Articular chondrocyte of knee joint (primary cell): Measurements from ENCODE around the gene NDC1. TPM values are rescaled to one million over a fixed set of nuclear protein-coding genes. Genes with fewer than 3 reads are reported as not detected.

Experiments used
- small RNA-seq: library from RNA; depleted of rRNA; stranded (forward); fragments of <200 nt; gene quantifications from one replicate; pipeline ENCODE3, GENCODE V24; 2012
- total RNA-seq: library from RNA; depleted of rRNA; stranded (reverse); fragments of >200 nt; gene quantifications from 2 replicates; pipeline ENCODE4 v1.2.3, GENCODE V29; 2012

NDC1 gene, protein sequence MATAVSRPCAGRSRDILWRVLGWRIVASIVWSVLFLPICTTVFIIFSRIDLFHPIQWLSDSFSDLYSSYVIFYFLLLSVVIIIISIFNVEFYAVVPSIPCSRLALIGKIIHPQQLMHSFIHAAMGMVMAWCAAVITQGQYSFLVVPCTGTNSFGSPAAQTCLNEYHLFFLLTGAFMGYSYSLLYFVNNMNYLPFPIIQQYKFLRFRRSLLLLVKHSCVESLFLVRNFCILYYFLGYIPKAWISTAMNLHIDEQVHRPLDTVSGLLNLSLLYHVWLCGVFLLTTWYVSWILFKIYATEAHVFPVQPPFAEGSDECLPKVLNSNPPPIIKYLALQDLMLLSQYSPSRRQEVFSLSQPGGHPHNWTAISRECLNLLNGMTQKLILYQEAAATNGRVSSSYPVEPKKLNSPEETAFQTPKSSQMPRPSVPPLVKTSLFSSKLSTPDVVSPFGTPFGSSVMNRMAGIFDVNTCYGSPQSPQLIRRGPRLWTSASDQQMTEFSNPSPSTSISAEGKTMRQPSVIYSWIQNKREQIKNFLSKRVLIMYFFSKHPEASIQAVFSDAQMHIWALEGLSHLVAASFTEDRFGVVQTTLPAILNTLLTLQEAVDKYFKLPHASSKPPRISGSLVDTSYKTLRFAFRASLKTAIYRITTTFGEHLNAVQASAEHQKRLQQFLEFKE
- 18.3 and 21.8 TPM in 2 replicates for total RNA-seq

DNA sequence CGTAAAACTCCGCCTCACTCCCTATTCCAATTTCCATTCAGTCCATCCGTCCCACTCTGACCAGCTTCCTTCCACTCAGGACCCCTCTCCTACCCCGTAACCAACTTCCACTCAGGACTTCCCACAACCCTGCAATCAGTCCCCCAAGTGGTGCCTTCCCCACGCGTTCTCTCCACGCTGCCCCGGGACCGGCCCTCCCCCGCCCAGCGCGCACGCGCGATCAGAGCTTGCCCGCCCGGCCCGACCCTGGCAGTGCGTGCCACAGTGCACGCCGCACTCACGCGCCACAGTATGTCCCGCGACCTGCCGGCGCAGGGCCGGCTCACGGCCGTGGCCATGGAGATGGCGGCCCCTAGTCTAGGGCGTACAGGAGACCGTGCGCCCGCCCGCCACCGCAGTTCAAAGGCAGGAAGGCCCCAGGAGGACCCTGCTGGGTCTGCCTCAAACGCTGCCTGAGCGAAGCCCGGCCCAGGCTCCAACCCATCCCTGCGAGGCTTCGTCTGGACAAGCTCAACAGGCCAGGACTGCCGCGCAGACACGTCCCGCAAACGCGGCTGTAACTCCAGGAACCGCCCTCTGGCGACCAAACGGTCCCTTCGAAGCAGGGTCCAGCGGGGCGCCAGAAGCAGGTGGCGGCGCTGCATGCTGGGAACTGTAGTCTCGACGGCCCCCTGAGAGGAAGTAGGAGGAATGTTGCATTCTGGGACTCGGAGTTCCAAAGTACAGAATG, at the start of gene NDC1:
TSS of gene NDC1 (minus strand) at position 373 of the 730 bp plus-strand sequence. CDS start at position 338, 35 bp downstream.

DNA sequence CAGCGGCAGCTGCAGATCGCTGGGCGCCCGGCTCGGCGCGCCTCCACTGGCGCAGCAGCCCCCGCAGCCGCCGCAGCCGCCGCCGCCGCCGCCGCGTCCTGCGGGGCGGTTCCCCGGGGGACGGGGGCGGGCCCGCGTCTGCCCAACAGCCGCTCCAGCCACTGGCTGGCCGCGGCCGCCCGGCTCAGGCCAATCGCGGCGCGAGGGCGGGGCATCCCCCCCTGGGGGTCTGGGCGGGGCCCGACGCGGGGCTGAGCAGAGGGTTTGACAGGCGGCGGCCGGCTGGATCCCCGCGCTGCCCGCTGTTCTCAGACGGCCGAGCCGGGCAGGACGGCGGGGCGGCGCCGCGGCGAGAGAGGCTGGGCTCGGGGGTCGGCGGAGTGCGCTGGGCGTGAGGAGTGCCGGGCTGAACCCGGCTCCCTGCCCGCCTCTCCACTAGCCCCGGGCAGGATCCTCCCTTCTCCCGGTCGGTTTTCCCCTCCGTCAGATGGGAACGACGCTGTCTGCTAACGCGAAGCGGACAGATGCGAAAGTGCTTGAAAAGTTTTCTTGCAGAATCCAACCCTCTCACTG, 98.9 kb downstream of the NDC1 start, which contains the start of gene GLIS1:
TSS of gene GLIS1 (minus strand) at position 56 of the 573 bp plus-strand sequence. CDS start 1,100 bp downstream, outside the sequence.

Small RNA genes within 50 kb of the gene (small RNA-seq; reads per million reads assigned to genes)
- not detected for gene AL049745.1
- not detected for gene RF00418

Other genes starting within 250 kb of the NDC1 start
- 2.9 and 3.8 TPM in 2 replicates for gene GLIS1, start 99.1 kb downstream of the NDC1 start, total RNA-seq
- 23.8 and 24.8 TPM in 2 replicates for gene YIPF1, start 51.5 kb upstream of the NDC1 start, total RNA-seq
- not detected in 2 replicates for gene DIO1, start 55.9 kb upstream of the NDC1 start, total RNA-seq
- gene IFT25, start 107.4 kb upstream of the NDC1 start, total RNA-seq, result 33.3 and 35.2 TPM in 2 replicates
- 27.3 and 33.7 TPM in 2 replicates for gene LRRC42, start 108.1 kb upstream of the NDC1 start, total RNA-seq
- gene LDLRAD1, start 179.9 kb upstream of the NDC1 start, total RNA-seq, result not detected in 2 replicates
- gene TMEM59, start 214.9 kb upstream of the NDC1 start, total RNA-seq, result 377 and 462 TPM in 2 replicates
- gene TCEANC2, start 215.3 kb upstream of the NDC1 start, total RNA-seq, result 4.1 and 4.8 TPM in 2 replicates